GOT3 (cell line): ENCODE results near the gene CCR6.
"Not testable (repeated sequence)": the region's sequence is repeated elsewhere in the genome, so short reads cannot be mapped to it uniquely, and the experiment has no call there.

Experiments used
- DNase-seq: peaks from one replicate; lab custom pipeline; 2025; ENCODE audit warnings: mixed read lengths; lab: John Stamatoyannopoulos, UW

CCR6 gene

DNA sequence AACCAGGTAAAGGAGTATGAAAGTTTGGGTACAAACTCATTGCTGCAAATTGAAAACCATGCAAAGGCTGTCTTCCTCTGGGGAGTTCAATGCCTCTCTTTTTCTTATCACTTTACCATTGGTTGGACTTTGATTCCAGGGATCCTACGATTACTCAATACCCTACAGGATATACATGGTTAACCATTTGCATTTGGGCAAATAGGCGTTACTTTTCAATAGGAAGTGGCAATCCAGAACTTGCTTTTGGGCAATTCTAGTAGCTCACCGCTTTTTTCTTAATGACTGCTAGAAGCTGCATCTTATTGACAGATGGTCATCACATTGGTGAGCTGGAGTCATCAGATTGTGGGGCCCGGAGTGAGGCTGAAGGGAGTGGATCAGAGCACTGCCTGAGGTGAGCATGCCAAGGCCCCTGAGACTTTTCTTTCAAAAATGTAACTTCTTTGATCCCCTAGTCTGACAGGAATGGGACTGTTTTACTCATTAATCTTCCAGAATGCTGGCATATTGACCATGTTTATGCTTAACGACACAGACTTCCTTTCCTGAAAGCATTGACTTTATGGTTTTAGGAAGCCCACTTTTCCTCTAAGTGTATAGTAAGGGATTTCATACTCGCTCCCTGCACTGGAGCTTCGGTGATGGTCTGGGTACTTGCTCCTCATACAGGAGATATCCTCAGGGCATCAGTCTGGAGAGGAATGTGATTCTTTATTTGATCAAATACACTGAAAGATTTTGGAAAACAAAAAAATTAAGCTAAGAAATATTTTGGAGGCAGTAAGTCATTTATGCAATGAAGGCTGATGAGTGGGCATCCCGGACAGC lies at the start of gene CCR6:
TSS of gene CCR6 (plus strand) at position 270 of the 831 bp plus-strand sequence. CDS start 13,039 bp downstream, outside the sequence.
- no peak for DNase-seq

- DNase-seq, result no peak
These were observed 49.1 kb upstream of the CCR6 start for GRCh38 chr6:167073679-167074274.

GRCh38 chr6:167077241-167077932 lies 45.5 kb upstream of the CCR6 start:
- no peak for DNase-seq

DNA sequence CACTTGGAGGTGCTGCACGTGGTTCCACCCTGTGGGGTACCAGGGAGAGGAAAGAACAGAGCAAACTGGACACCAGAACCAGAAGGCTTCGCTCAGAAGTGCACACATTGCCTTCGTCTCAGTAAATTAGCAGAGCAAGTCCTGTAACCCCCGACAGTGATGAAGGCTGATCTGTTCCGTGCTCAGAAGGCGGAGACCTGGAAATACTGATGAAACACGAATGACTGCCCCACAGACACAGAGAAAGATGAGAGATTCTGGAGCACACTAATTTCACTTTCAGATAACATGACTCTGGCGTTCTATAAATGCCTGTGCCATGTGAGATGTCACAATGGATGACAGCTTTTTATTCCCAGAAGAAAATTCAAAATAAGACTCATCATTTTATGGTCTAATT lies 44.2 kb upstream of the CCR6 start:
- no peak for DNase-seq

DNA sequence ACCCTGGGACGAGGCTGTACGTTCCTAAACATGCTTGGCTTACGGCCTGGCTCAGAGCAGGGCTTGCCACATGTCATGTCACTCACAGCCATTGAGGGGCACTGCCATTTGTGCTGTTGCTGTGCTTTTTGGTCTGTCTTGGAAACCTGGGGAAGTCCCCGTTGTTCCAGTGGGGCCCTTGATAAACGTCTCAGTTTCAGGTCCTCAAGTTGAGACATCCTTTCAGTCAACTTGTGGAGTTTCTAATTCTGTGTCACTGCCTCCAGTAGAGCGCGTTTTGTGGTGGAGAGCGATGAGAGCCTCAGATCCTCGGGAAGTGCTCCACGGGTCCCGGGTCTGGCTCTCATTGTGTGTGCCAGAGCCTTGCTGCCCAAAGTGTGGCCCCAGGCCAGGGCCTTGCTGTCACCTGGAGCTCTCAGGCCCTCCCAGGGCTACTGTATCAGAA lies 43.0 kb upstream of the CCR6 start:
- no peak for DNase-seq

DNA sequence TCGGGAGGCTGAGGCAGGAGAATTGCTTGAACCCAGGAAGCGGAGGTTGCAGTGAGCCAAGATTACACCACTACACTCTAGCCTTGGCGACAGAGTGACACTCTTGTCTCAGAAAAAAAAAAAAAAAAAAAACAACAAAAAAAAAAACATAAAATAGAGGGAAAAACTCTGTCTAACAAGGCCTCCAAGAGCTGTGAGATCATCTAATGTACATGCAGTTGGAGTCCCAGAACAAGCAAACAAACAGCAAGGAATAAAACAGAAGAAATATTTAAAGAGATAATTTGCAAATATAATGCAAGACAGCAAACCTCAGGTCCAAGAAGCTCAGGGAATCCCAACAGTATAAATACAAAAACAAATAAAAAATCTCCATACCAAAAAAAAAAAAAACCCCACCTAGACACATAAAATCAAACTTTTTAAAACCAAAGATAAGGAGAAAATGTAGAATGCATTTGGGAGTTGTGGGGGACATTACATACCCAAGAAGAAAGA lies 35.0 kb upstream of the CCR6 start:
- no peak for DNase-seq

GRCh38 chr6:167088741-167089140 lies 34.2 kb upstream of the CCR6 start:
- not testable (repeated sequence) for DNase-seq

- no peak for DNase-seq
These were observed 33.4 kb upstream of the CCR6 start for GRCh38 chr6:167089243-167090142.

DNA sequence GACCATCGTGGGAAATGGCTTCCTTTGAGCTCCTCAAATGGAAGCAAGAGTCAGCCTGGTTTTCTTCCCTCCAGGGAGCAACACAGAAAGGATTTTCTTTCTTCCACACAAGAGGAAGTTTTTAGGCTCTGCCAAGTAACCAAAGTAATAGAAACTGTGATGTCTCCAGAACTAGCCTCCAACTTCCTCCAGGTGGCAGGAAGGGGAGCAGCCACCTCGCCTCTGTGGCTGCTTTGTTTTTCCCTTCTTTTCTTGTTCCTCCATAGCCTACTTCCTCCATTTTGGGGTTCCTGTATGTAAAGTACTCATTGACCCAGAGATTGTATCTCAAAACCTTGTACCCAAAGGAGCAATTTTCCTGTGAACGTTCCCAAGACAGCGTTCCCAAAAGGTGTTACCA lies 32.7 kb upstream of the CCR6 start:
- DNase-seq, result no peak

DNA sequence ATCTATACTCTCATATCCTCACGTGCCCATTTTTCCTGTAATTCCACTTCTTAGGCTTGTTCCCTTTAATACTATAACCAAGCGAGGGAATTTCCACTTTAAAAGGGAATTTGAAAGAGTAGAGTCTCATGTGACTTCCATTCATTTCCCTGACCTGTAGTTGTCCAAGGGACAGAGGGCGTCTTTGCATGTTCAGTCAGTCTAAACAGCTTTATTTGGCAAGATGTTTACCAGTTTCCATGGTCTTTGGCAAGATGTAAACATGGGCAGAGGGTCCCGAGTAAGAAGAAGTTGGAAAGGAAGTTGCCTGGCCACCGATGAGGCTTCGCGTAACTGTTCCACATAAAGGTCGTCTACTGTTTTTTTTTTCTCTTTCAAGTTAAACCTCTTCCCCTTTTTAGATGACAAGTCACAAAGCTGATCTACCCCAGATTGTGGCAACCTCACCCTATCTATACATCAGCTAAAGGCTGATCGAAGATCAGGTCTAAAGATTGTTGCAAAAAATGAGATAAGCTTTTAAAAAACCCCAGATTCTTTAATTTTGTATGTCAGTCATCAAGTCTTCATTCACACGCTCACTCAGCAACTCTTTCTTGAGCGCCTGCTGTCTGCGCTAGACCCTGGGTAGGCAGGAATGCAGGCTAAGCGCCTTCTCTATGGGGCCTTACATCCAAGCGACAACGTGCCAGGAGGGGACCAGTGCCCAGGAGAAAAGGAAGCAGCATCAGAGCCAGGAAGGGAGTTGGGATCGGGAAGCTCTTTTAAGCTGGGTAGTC lies 31.7 kb upstream of the CCR6 start:
- DNase-seq, result no peak

DNA sequence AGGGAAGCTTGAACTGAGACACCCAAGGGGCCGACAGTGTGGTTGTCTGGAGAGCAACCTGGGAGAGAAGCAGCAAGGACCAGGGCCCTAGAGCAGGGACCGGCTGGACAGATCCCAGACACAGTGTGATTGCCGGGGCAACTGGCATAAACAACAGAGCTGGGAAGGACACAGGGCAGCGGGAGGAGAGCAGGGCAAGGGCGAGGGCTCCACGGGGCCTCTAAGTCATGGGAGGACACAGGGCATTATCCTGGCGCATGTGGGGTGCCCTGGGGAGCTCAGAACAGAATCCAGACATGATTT lies 31.1 kb upstream of the CCR6 start:
- DNase-seq, result no peak

GRCh38 chr6:167092672-167093339 lies 30.1 kb upstream of the CCR6 start:
- no peak for DNase-seq

DNA sequence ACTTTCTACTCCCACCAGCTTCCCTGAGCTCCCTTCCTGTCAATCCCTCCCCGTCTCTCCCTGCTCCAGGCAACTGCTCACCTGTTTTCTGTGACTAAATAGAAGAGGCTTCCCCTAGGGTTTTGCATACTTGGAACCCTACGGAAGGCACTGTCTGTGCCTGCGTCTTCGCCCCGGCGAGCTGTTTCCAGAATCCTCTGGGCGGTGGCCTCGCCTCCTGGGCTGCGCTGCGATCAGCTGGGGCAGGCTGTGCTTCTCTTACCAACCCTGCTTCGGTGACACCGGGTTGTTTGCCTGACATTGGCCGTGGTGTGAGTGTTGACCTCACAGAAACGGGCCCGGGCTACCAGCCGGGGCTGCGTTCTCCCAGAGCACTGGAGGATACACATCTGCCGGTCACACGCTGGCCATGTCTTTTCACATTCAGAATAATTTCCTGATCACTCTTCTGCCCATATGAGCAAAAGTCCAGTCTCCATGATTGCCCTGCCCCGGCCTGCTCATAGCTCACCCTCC lies 29.4 kb upstream of the CCR6 start:
- no peak for DNase-seq

- no peak for DNase-seq
These were observed 28.9 kb upstream of the CCR6 start for GRCh38 chr6:167093922-167094432.

DNA sequence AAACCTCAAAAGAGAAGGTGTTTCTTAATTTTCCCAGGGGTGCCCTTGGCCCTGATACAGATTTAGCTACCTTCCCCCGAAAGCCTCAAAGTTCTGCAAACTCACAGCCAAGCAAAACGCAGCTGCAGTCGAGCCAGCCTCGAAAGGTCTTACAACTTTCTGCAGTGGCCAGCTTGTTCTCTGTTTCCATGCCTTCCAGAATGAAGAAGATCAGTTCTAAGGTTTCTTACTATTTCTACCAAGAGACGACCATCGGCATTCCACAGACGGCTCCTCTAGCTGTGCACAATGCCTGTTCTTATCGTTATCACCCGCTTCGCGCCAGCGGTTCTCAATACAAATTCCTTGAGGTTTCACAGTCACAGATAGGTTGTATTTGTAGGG lies 28.5 kb upstream of the CCR6 start:
- no peak for DNase-seq

DNA sequence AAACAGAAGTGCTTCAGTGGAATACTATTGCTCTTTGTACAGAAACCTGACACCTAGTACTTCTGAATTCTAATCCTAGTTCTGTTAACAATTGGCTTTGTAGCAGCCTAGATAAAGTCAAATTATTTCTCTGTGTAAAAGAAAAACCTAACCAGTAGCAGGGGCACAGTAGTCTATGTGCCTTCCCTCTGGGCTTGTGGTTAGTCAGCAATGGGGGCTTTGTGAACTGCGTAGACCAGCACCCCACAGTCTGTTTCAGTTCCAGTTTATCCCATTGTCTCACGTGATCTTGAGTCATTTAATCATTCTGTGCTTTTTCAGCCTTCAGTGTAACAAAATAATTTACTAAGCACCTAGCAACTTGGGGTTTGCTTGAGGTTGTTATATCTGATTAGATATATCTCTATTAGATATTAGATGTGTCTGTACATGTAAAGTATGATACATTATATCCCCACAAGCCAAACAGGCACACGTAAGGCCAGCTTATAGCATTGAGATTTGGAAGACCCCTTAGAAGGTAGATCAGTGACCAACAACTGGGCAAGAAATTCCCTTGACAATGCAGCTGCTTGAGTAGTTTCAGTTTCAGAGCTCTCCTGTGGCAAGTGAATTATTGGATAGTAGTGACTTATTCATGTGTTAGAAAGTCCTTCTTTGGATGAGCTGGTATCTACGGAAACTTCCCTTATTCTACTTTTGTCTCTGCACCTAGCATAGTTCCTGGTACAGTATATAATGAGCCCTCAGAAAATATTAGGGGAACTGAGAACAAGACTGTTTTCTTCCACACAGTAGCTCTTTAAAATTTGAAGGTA lies 27.9 kb upstream of the CCR6 start:
- DNase-seq, result no peak

DNA sequence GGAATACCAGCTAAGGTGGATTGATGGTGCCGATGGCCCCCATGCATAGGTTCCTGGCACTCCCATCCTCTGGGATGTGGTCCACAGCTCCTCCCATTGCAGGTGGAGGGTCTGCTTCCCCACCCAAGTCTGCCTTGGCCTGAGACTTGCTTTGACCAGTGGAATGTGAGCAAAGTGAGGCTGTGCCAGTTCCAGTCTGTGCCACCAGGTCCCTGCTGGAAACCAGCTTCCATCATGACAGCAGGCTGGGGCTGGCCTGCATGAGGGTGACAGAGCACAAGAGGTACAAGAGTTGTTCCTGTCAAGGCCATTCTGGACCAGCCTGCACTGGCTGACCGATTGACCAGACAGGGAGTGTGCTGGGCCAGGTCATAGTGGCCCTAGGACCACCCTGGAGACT lies 27.0 kb upstream of the CCR6 start:
- DNase-seq, result no peak

- DNase-seq, result no peak
These were observed 25.9 kb upstream of the CCR6 start for GRCh38 chr6:167096991-167097390.

DNA sequence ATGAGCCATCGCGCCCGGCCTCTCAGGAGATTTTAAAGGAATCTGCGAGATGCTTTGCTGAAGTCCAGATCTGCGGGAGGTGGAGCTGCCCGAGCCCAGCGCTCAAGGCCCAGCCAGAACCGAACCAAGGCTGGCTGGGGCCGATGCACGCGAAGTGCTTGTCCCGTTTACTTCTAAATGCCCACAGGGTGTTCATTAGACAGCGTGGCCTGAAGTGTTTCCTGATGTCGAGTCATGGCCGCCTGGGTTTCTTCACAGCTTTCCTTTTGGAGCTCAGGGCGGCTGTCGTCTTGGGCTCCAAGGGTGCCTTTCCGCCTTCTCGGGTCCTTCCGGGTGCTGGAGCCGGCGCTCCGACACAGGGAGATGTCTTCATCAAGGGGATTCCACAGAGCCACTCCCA lies 25.1 kb upstream of the CCR6 start:
- no peak for DNase-seq
